ENCODE results near the gene CES3. TPM values are rescaled to one million over a fixed set of nuclear protein-coding genes. Genes with fewer than 3 reads are reported as not detected.

CES3 gene
- total RNA-seq, 6 donors from 2014 or later: 1.4 to 6.2 (median 2.9) TPM

- Histone ChIP-seq H3K27ac (peak overlapping the region in 1 of 4 donors; percentile 96), H3K4me1 (peaks cover 29 to 51% (median 36%) of the 10 kb centered on the region in 4 donors), H3K4me3 (no peak overlapping the region), H3K36me3 (peaks cover 14 to 52% (median 33%) of the 10 kb centered on the region in 4 donors), H3K27me3 (no peaks in the 10 kb centered on the region), H3K9me3 (no peaks in the 10 kb centered on the region)
- WGBS, 2 donors: 86 to 90% methylated on average over 4 of the region's 4 CpGs
- ATAC-seq (ENCODE audit: low FRiP score in 2 of 2) (no peak), DNase-seq (no peak)
- TF ChIP-seq POLR2AphosphoS5 (IDR thresholded peaks at IDR 0.05) (no peak), CTCF (IDR thresholded peaks at IDR 0.05) (no peak), POLR2A (IDR thresholded peaks at IDR 0.05) (no peak), EP300 (IDR thresholded peaks at IDR 0.05) (no peak)
These were observed 24.0 kb upstream of the CES3 start for GRCh38 chr16:66936889-66937554.

- Histone ChIP-seq H3K27ac (peak overlapping the region in 1 of 4 donors; percentile 27), H3K36me3 (peaks cover 18 to 55% (median 39%) of the 10 kb centered on the region in 4 donors), H3K27me3 (no peaks in the 10 kb centered on the region), H3K9me3 (no peaks in the 10 kb centered on the region), H3K4me1 (peaks cover 27 to 46% (median 33%) of the 10 kb centered on the region in 4 donors), H3K4me3 (no peak overlapping the region)
- TF ChIP-seq CTCF (IDR thresholded peaks at IDR 0.05) (no peak), POLR2A (IDR thresholded peaks at IDR 0.05) (no peak), POLR2AphosphoS5 (IDR thresholded peaks at IDR 0.05) (no peak), EP300 (IDR thresholded peaks at IDR 0.05) (no peak)
- WGBS, 2 donors: 71% methylated on average over 2 to 10 of the region's 10 CpGs
- ATAC-seq (ENCODE audit: low FRiP score in 2 of 2) (no peak), DNase-seq (no peak)
These were observed 23.2 kb upstream of the CES3 start for GRCh38 chr16:66937725-66938337.

GRCh38 chr16:66939366-66939765 lies 21.7 kb upstream of the CES3 start:
- H3K27ac ChIP-seq: no peak overlapping the region
- H3K27me3 ChIP-seq: no peaks in the 10 kb centered on the region
- H3K4me1 ChIP-seq: peaks cover 18 to 37% (median 24%) of the 10 kb centered on the region in 4 donors
- ATAC-seq (ENCODE audit: low FRiP score in 2 of 2): no peak
- H3K4me3 ChIP-seq: no peak overlapping the region
- TF ChIP-seq EP300 (IDR thresholded peaks at IDR 0.05) (no peak), CTCF (IDR thresholded peaks at IDR 0.05) (no peak), POLR2A (IDR thresholded peaks at IDR 0.05) (no peak), POLR2AphosphoS5 (IDR thresholded peaks at IDR 0.05) (no peak)
- no peak for DNase-seq
- H3K9me3 ChIP-seq: no peaks in the 10 kb centered on the region
- H3K36me3 ChIP-seq: peaks cover 18 to 68% (median 49%) of the 10 kb centered on the region in 4 donors

- H3K9me3 ChIP-seq: no peaks in the 10 kb centered on the region
- DNase-seq (peak in 1 of 2 donors; percentile 61), ATAC-seq (ENCODE audit: low FRiP score in 2 of 2) (no peak)
- H3K36me3 ChIP-seq: peaks cover 18 to 68% (median 49%) of the 10 kb centered on the region in 4 donors
- no peak for TF ChIP-seq POLR2AphosphoS5 (IDR thresholded peaks at IDR 0.05)
- no peaks in the 10 kb centered on the region for H3K27me3 ChIP-seq
- H3K4me3 ChIP-seq: no peak overlapping the region
- H3K4me1 ChIP-seq: peaks cover 15 to 34% (median 23%) of the 10 kb centered on the region in 4 donors
- no peak overlapping the region for H3K27ac ChIP-seq
- WGBS, 2 donors: 97% methylated on average over 15 to 16 of the region's 16 CpGs
These were observed 20.8 kb upstream of the CES3 start for GRCh38 chr16:66940236-66940635.

GRCh38 chr16:66942981-66943380 lies 18.1 kb upstream of the CES3 start:
- no peaks in the 10 kb centered on the region for H3K27me3 ChIP-seq
- 65 to 94% methylated on average over 5 of the region's 5 CpGs for WGBS, 2 donors
- DNase-seq: no peak
- H3K4me3 ChIP-seq: no peak overlapping the region
- H3K36me3 ChIP-seq: peaks cover 18 to 62% (median 46%) of the 10 kb centered on the region in 4 donors
- H3K4me1 ChIP-seq: peaks cover 7 to 11% (median 8%) of the 10 kb centered on the region in 4 donors
- no peak for TF ChIP-seq EP300 (IDR thresholded peaks at IDR 0.05)
- ATAC-seq (ENCODE audit: low FRiP score in 2 of 2): no peak
- H3K9me3 ChIP-seq: no peaks in the 10 kb centered on the region
- no peak overlapping the region for H3K27ac ChIP-seq

Data from upper lobe of left lung (tissue), 6 donors.